HG03442 (cell line): ENCODE data around the gene MAPK8IP2.
"Not testable (repeated sequence)": the region's sequence is repeated elsewhere in the genome, so short reads cannot be mapped to it uniquely, and the experiment has no call there.

Source experiments
- ATAC-seq: cut with Tn5 transposase; IDR thresholded peaks from one replicate; pipeline ENCODE4 v1.9.1; 2021; ENCODE audit warnings: mild to moderate bottlenecking, moderate library complexity; ENCODE audit not compliant: unreplicated experiment

Gene MAPK8IP2

GRCh38 chr22:50599816-50600455, 657 bp upstream of the MAPK8IP2 start:
- ATAC-seq = no peak

DNA sequence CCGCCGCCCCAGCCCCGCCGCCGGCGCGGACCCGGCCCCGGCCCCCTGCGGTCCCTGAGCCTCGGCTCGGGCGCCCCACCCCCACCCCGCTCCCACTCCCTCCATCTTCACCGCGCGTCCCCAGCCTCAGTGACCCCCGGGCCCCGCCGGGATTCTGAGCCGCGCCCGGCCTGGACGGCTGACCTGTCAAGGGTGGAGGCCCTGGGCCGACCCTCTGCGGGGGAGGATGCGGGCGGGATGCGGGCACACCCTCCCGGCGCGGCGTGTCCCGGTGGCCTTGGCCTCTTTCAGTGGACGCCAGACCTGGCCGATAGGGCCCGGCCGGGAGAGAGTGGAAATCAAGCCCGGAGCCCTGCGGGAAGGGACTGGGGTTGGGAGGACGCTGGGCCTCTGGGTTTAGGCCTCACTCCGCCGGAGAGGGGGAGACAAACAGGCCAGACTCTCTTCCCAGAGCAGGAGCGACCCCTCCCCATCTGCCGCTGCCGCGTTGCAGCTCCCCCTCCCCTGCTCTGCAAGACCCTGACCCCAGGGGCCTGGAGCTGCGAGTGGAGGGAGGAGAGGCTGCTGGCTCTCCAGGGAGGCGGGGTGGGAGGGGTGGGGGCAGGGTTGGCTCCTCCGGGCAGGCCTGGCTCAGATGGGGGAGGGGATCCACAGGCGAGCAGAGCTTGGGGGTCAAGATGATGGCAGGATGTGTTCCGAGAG, 525 bp downstream of the MAPK8IP2 start:
- ATAC-seq = no peak

GRCh38 chr22:50601669-50602337, 1.2 kb downstream of the MAPK8IP2 start:
- ATAC-seq = no peak

- ATAC-seq = no peak
Measured at GRCh38 chr22:50602338-50602700, 1.7 kb downstream of the MAPK8IP2 start.

GRCh38 chr22:50603511-50604255, 3.1 kb downstream of the MAPK8IP2 start:
- no peak for ATAC-seq

DNA sequence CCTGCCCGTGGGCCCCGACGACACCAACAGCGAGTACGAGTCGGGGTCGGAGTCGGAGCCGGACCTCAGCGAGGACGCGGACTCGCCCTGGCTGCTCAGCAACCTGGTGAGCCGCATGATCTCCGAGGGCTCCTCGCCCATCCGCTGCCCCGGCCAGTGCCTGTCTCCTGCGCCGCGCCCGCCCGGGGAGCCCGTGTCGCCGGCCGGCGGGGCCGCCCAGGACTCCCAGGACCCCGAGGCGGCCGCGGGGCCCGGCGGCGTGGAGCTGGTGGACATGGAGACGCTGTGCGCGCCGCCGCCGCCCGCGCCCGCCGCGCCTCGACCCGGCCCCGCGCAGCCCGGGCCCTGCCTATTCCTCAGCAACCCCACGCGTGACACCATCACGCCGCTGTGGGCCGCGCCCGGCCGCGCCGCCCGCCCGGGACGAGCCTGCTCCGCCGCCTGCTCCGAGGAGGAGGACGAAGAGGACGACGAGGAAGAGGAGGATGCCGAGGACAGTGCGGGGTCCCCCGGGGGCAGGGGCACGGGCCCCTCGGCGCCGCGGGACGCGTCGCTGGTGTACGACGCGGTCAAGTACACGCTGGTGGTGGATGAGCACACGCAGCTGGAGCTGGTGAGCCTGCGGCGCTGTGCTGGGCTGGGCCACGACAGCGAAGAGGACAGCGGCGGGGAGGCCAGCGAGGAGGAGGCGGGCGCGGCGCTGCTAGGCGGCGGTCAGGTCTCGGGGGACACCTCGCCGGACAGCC, 3.8 kb downstream of the MAPK8IP2 start:
- no peak for ATAC-seq

- ATAC-seq = no peak
Measured at GRCh38 chr22:50605002-50605612, 4.5 kb downstream of the MAPK8IP2 start.

- ATAC-seq = no peak
Measured at GRCh38 chr22:50605613-50606074, 5.1 kb downstream of the MAPK8IP2 start.

GRCh38 chr22:50606165-50606945, 5.8 kb downstream of the MAPK8IP2 start:
- ATAC-seq = no peak

DNA sequence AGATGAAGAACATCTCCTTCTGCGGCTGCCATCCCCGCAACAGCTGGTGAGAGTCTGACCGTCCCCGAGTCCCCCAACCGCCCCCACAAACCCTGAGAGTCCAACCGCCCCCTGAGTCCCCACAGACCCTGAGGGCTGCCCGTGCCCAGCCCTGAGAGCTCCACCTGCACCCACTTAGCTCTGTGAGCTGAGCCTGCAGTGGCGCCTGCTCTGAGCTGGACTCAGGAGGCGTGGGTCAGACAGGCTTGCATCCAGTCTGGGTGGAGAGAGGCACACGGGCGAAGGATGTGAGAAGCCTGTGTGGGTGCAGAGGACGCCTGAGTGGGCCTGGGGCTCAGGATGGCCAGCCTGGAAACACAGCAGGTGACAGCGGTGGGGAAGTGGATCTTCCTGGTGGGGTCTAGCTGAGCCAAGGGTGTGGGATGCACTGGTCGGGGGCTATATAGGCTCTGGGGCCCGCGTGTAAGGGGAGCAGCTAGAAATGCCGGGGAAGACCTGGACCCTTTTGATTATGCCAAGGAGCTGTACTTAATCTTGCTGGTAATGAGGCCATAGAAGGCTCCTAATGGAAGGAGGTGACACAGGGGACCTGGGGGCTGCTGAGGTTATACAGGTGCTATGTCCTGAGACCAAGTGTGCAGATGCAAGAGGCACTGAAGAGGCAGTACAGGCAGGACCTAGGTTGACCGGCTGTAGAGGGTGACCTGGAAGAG, 6.5 kb downstream of the MAPK8IP2 start:
- ATAC-seq = no peak

GRCh38 chr22:50607659-50608020, 7.0 kb downstream of the MAPK8IP2 start:
- ATAC-seq = no peak

DNA sequence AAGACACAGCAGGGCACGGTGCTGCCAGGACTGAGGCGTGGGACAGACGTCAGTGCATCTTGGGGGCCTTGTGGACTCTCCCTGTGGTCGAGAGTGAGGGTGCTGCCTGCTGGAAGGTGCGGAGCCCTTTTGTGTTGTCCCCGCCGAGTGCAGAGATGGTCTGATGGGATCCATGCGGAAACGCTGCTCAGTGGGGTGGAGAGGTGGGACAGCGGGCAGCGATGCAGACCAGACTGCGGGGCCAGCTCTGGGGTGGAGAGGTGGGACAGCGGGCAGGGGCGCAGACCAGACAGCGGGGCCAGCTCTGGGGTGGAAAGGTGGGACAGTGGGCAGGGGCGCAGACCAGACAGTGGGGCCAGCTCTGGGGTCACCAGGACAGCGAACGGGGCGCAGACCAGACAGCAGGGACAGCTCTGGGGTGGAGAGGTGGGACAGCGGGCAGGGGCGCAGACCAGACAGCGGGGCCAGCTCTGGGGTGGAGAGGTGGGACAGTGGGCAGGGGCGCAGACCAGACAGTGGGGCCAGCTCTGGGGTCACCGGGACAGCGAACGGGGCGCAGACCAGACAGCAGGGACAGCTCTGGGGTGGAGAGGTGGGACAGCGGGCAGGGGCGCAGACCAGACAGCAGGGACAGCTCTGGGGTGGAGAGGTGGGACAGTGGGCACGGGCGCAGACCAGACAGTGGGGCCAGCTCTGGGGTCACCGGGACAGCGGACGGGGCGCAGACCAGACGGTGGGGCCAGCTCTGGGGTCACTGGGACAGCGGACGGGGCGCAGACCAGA, 7.7 kb downstream of the MAPK8IP2 start:
- not testable (repeated sequence) for ATAC-seq

DNA sequence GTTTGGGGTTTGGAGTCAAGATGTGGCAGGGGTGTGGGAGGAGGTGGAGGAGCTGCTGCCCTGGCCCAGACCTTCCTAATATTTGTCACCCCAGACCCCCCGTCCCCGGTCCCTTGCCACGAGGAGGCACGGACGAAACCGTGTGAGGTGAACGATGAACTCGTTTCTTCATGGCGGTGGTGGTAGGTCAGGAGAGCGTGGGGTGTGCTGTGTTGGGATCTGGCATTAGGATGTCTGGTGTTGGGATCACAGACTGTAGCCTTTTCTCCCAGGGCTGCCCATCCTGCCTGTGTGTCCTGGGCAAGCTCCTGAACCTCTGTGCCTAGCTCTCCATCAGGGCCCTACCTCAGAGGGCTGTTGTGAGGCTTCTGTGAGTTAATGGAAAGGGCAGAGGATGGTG, 8.4 kb downstream of the MAPK8IP2 start:
- ATAC-seq = no peak

DNA sequence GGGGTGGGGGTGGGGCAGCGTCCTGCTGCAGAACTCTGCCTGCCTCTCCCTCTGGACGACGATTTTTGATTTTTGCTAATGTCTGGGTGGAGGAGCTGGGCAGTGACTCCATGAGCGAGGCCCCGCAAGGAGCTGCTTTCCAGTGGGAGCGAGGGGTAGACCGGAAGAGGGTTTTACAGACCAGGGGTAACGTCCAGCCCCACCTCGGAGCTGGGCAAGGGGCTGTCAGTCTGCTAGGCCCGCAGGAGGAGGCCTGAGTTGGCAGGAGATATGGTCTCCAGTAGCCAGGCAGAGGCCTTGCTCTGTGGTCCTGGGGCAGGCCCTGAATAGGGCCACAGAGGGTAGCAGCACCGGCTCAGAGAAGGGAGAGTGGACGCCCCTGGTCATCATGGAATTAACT, 9.0 kb downstream of the MAPK8IP2 start:
- no peak for ATAC-seq

DNA sequence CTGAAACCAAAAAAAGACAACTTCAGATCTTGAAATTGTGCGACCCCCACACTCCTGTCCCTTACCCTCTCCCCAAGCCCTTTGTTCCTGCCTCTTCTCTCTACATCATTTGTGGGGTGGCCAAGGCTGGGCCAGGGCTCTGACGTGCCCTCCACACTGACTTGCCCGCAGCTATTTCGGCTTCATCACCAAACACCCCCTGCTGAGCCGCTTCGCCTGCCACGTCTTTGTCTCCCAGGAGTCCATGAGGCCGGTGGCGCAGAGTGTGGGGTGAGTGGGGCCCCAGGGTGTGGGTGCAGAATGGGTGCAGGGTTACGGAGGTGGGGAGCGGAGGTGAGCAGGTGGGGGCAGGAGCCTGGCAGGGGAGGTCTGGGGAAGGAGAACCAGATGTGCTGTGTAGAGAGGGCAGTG, 9.5 kb downstream of the MAPK8IP2 start:
- ATAC-seq = no peak

GRCh38 chr22:50610581-50610980, 10.0 kb downstream of the MAPK8IP2 start:
- ATAC-seq = no peak

GRCh38 chr22:50611341-50612060, 10.9 kb downstream of the MAPK8IP2 start:
- no peak for ATAC-seq

GRCh38 chr22:50612168-50612527, 11.6 kb downstream of the MAPK8IP2 start:
- no peak for ATAC-seq
